HCT116 (cell line): Measurements from ENCODE around the gene PRSS27.
"Not testable (repeated sequence)": the region's sequence is repeated elsewhere in the genome, so short reads cannot be mapped to it uniquely, and the experiment has no call there.

ENCODE experiments used
- CTCF ChIP-seq, 3 experiments: fragments of 200-600 bp in 1 of 3; sonication (generic) in 1 of 3; IDR thresholded peaks in 2 of 3; conservative IDR thresholded peaks in 1 of 3; 2 replicates each; pipeline ENCODE4 v1.5.1; 2012 to 2017; ENCODE audit warnings: low read depth in 2 of 3, low read length in 2 of 3, antibody characterized with exemption in 1 of 3, borderline replicate concordance in 1 of 3, control low read depth in 1 of 3, mild to moderate bottlenecking in 1 of 3, mixed read lengths in 1 of 3, mixed run types in 1 of 3, moderate library complexity in 1 of 3; ENCODE audit not compliant: insufficient read depth in 1 of 3
- EZH2 ChIP-seq: fragments of 200-600 bp; sonication (generic); IDR thresholded peaks from 2 replicates; pipeline ENCODE4 v1.6.1; 2017; ENCODE audit warnings: antibody characterized with exemption, mixed run types
- JUND ChIP-seq: IDR thresholded peaks from 2 replicates; pipeline ENCODE4 v1.6.1; 2012
- MAX ChIP-seq: IDR thresholded peaks from 2 replicates; pipeline ENCODE4 v1.6.1; 2012
- POLR2A ChIP-seq: IDR thresholded peaks from 2 replicates; pipeline ENCODE4 v1.7.0; 2011; ENCODE audit warnings: borderline replicate concordance; ENCODE audit not compliant: insufficient read depth, insufficient read length; ENCODE audit errors: extremely low read depth
- RAD21 ChIP-seq: IDR thresholded peaks from 2 replicates; pipeline ENCODE4 v1.6.1; 2012; ENCODE audit warnings: low read depth, mild to moderate bottlenecking
- SP1 ChIP-seq: IDR thresholded peaks from 2 replicates; pipeline ENCODE4 v1.6.1; 2012; ENCODE audit warnings: low read depth
- YY1 ChIP-seq: IDR thresholded peaks from 2 replicates; pipeline ENCODE4 v1.6.1; 2011; ENCODE audit warnings: low read length, low read depth, moderate library complexity, mild to moderate bottlenecking; ENCODE audit not compliant: insufficient replicate concordance; ENCODE audit errors: extremely low read depth
- ZBTB33 ChIP-seq: IDR thresholded peaks from 2 replicates; pipeline ENCODE4 v1.6.1; 2011; ENCODE audit warnings: mild to moderate bottlenecking, low read length, moderate library complexity; ENCODE audit not compliant: insufficient replicate concordance; ENCODE audit errors: extremely low read depth
- TF ChIP-seq, protein P1 (sequence below): IDR thresholded peaks from 2 replicates; pipeline ENCODE4 v1.6.1; 2012; ENCODE audit warnings: low read depth

GRCh38 chr16:2676937-2677336, 43.1 kb downstream of the PRSS27 start:
- TF ChIP-seq ZBTB33; CTCF (IDR thresholded peaks at IDR 0.05 in 2 of 3, conservative IDR thresholded peaks at IDR 0.05 in 1 of 3; ENCODE audit: borderline replicate concordance in 1 of 3, insufficient read depth in 1 of 3, low read depth in 2 of 3, low read length in 2 of 3); MAX; EZH2; SP1; YY1; POLR2A; RAD21: not testable (repeated sequence)
- TF ChIP-seq, protein P1, sequence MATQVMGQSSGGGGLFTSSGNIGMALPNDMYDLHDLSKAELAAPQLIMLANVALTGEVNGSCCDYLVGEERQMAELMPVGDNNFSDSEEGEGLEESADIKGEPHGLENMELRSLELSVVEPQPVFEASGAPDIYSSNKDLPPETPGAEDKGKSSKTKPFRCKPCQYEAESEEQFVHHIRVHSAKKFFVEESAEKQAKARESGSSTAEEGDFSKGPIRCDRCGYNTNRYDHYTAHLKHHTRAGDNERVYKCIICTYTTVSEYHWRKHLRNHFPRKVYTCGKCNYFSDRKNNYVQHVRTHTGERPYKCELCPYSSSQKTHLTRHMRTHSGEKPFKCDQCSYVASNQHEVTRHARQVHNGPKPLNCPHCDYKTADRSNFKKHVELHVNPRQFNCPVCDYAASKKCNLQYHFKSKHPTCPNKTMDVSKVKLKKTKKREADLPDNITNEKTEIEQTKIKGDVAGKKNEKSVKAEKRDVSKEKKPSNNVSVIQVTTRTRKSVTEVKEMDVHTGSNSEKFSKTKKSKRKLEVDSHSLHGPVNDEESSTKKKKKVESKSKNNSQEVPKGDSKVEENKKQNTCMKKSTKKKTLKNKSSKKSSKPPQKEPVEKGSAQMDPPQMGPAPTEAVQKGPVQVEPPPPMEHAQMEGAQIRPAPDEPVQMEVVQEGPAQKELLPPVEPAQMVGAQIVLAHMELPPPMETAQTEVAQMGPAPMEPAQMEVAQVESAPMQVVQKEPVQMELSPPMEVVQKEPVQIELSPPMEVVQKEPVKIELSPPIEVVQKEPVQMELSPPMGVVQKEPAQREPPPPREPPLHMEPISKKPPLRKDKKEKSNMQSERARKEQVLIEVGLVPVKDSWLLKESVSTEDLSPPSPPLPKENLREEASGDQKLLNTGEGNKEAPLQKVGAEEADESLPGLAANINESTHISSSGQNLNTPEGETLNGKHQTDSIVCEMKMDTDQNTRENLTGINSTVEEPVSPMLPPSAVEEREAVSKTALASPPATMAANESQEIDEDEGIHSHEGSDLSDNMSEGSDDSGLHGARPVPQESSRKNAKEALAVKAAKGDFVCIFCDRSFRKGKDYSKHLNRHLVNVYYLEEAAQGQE: not testable (repeated sequence)
- 0 out of 2 replicates have a peak, but pooled peaks have one; percentile 16 for TF ChIP-seq JUND
